Fibroblast of pulmonary artery (primary cell): ENCODE measurements around the gene BUB1B.

Experiments
- DNase-seq: peaks from one replicate; pipeline ENCODE4 v3.0.0-alpha.2; 2010; ENCODE audit warnings: low read depth
- H3K4me3 ChIP-seq: replicated peaks from 2 replicates; pipeline ENCODE4 v1.5.1; 2011; ENCODE audit warnings: low read depth, mild to moderate bottlenecking, control low read depth, low read length, moderate library complexity
- CTCF ChIP-seq: IDR thresholded peaks from 2 replicates; pipeline ENCODE4 v1.5.1; 2011; ENCODE audit warnings: mild to moderate bottlenecking, control low read depth, low read length, inconsistent platforms; ENCODE audit errors: missing control alignments

BUB1B gene

GRCh38 chr15:40248006-40248783 lies 87.3 kb downstream of the BUB1B start:
- no peak for DNase-seq
- H3K4me3 ChIP-seq = no peak overlapping the region
- TF ChIP-seq CTCF = no peak

- no peak for DNase-seq
- H3K4me3 ChIP-seq = no peak overlapping the region
Observed at GRCh38 chr15:40249477-40250303, 88.8 kb downstream of the BUB1B start.

GRCh38 chr15:40250304-40250656 lies 89.4 kb downstream of the BUB1B start:
- H3K4me3 ChIP-seq = no peak overlapping the region
- no peak for TF ChIP-seq CTCF
- no peak for DNase-seq

More at GRCh38 chr15:40249477-40250303, 88.8 kb downstream of the BUB1B start:
- no peak for TF ChIP-seq CTCF

- TF ChIP-seq CTCF = no peak
- DNase-seq = no peak
- no peak overlapping the region for H3K4me3 ChIP-seq
Observed at GRCh38 chr15:40250771-40251483, 90.1 kb downstream of the BUB1B start.

- DNase-seq = no peak
- H3K4me3 ChIP-seq = no peak overlapping the region
- TF ChIP-seq CTCF = no peak
Observed at GRCh38 chr15:40251486-40252140, 90.7 kb downstream of the BUB1B start.

DNA sequence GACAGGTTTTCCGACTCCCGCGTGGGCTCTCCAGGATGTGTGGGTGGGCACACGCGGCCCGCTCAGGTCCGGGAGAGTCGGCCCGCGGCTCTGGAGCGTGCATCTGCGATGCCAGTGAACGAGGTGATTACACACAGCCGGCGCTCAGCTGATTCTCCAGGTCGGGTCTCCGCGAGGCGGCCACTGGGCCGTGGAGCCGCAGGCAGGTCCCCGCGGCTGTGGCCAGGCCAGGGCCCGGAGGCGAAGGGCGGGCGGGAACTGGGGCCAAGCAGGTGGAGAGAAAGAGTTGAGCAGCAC lies 91.2 kb downstream of the BUB1B start:
- no peak for TF ChIP-seq CTCF
- H3K4me3 ChIP-seq = peak overlapping the region; percentile 41
- no peak for DNase-seq
